Esophagus squamous epithelium (tissue), 4 donors: ENCODE data around the gene CCZ1B.
"Not testable (repeated sequence)": the region's sequence is repeated elsewhere in the genome, so short reads cannot be mapped to it uniquely, and the experiment has no call there.

ENCODE experiments used
- POLR2A ChIP-seq, 4 donors: fragments of 450-650 bp; IDR thresholded peaks; one replicate each; pipeline ENCODE4 v1.6.1; 2017; ENCODE audit warnings: antibody characterized with exemption in 4 of 4, mild to moderate bottlenecking in 4 of 4, moderate library complexity in 3 of 4
- TF ChIP-seq, protein P1 (sequence below), 6 experiments: fragments of 450-650 bp in 4 of 6; fragments of 200-600 bp in 2 of 6; sonication (generic) in 2 of 6; IDR thresholded peaks; one replicate each; pipeline ENCODE4 v1.5.1; 2016 to 2019; ENCODE audit warnings: antibody characterized with exemption in 6 of 6, mild to moderate bottlenecking in 4 of 6, moderate library complexity in 4 of 6

DNA sequence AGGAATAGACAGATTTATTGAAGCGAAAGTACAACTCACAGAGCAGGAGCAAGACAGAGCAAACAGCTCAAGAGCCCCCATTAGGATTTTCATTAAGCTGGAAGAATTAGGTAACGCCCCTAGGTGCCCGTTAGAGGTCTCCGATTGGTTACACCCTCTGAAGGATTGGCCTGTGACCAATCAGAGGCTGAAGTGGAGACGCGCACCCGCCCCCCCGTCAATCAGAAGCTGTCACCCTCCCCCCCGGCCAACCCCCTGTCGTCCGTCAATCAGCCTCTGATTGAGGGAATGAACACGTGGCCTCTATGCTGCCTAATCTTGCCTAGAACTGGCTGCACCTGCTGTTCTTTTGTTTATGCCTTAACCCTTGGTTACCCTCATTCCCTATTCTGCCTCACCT is 1.1 kb upstream of the CCZ1B start:
- TF ChIP-seq, protein P1, sequence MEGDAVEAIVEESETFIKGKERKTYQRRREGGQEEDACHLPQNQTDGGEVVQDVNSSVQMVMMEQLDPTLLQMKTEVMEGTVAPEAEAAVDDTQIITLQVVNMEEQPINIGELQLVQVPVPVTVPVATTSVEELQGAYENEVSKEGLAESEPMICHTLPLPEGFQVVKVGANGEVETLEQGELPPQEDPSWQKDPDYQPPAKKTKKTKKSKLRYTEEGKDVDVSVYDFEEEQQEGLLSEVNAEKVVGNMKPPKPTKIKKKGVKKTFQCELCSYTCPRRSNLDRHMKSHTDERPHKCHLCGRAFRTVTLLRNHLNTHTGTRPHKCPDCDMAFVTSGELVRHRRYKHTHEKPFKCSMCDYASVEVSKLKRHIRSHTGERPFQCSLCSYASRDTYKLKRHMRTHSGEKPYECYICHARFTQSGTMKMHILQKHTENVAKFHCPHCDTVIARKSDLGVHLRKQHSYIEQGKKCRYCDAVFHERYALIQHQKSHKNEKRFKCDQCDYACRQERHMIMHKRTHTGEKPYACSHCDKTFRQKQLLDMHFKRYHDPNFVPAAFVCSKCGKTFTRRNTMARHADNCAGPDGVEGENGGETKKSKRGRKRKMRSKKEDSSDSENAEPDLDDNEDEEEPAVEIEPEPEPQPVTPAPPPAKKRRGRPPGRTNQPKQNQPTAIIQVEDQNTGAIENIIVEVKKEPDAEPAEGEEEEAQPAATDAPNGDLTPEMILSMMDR (IDR thresholded peaks at IDR 0.05): not testable (repeated sequence)
- TF ChIP-seq POLR2A (IDR thresholded peaks at IDR 0.05): not testable (repeated sequence)
